SK-N-SH (cell line): ENCODE measurements around the gene IKZF4. TPM values are rescaled to one million over a fixed set of nuclear protein-coding genes. Genes with fewer than 3 reads are reported as not detected.

Source experiments
- CTCF ChIA-PET: fragments of 300-600, 350-600 bp; formaldehyde crosslinking; extraction: SDS; loops from one replicate; lab custom pipeline; 2021; lab: Yijun Ruan, JAX
- POLR2A ChIA-PET: fragments of 350-600 bp; sonication (Branson Sonifier 250); formaldehyde crosslinking; extraction: SDS; loops from one replicate; lab custom pipeline; 2020; ENCODE audit warnings: antibody characterized with exemption, inconsistent platforms; lab: Yijun Ruan, JAX
- DNase-seq: peaks from one replicate; pipeline ENCODE4 v3.0.0; 2012
- H2AFZ ChIP-seq: fragments of 200-600 bp; sonication (generic); 2 replicates; pipeline ENCODE4 v1.8.1; 2016; ENCODE audit warnings: antibody characterized with exemption, mild to moderate bottlenecking, low read depth
- H3F3A ChIP-seq: fragments of 200-600 bp; sonication (generic); replicated peaks from 2 replicates; pipeline ENCODE3; 2016; ENCODE audit warnings: antibody characterized with exemption, mild to moderate bottlenecking; ENCODE audit not compliant: insufficient read depth
- H3K27ac ChIP-seq, 2 experiments: fragments of 200-500 bp in 1 of 2; fragments of 200-600 bp in 1 of 2; sonication (Bioruptor generic) in 1 of 2; sonication (generic), shearing (Covaris generic) in 1 of 2; 2 replicates each; pipeline versions ENCODE4 v1.5.1 to v1.6.1; 2014 to 2016; ENCODE audit warnings: low read depth in 2 of 2, inconsistent platforms in 1 of 2, low read length in 1 of 2, mild to moderate bottlenecking in 1 of 2, mixed read lengths in 1 of 2
- H3K27me3 ChIP-seq: fragments of 200-600 bp; sonication (generic), shearing (Covaris generic); 2 replicates; pipeline ENCODE4 v1.6.1; 2016; ENCODE audit warnings: mixed run types; ENCODE audit not compliant: insufficient read depth
- H3K36me3 ChIP-seq, 2 experiments: fragments of 200-500 bp in 1 of 2; fragments of 200-600 bp in 1 of 2; sonication (Bioruptor generic) in 1 of 2; sonication (generic) in 1 of 2; replicated peaks in 1 of 2; 2 replicates each; pipeline versions ENCODE3 to v1.5.1; 2014 to 2016; ENCODE audit warnings: low read length in 1 of 2, mild to moderate bottlenecking in 1 of 2; ENCODE audit not compliant: insufficient read depth in 2 of 2, control insufficient read depth in 1 of 2
- H3K4me1 ChIP-seq, 2 experiments: fragments of 200-500 bp in 1 of 2; fragments of 200-600 bp in 1 of 2; sonication (Bioruptor generic) in 1 of 2; sonication (generic), shearing (Covaris generic) in 1 of 2; 2 replicates each; pipeline versions ENCODE4 v1.5.1 to v1.6.1; 2014 to 2016; ENCODE audit warnings: low read depth in 1 of 2, low read length in 1 of 2, mixed run types in 1 of 2; ENCODE audit not compliant: insufficient read depth in 2 of 2, control insufficient read depth in 1 of 2
- H3K4me2 ChIP-seq: fragments of 200-600 bp; sonication (generic), shearing (Covaris generic); 2 replicates; pipeline ENCODE4 v1.6.1; 2017; ENCODE audit warnings: mixed run types
- H3K4me3 ChIP-seq, 2 experiments: fragments of 200-500 bp in 1 of 2; fragments of 200-600 bp in 1 of 2; sonication (Bioruptor generic) in 1 of 2; sonication (generic), shearing (Covaris generic) in 1 of 2; 2 replicates each; pipeline versions ENCODE4 v1.5.1 to v1.8.1; 2014 to 2016; ENCODE audit warnings: low read depth in 2 of 2, inconsistent platforms in 1 of 2, low read length in 1 of 2, mild to moderate bottlenecking in 1 of 2, mixed read lengths in 1 of 2, moderate library complexity in 1 of 2
- H3K79me2 ChIP-seq: fragments of 200-600 bp; sonication (generic); 2 replicates; pipeline ENCODE4 v1.8.1; 2017; ENCODE audit warnings: mild to moderate bottlenecking; ENCODE audit not compliant: insufficient read depth
- H3K9ac ChIP-seq: fragments of 200-600 bp; sonication (generic); 2 replicates; pipeline ENCODE4 v1.6.1; 2017; ENCODE audit warnings: mixed run types
- H3K9me2 ChIP-seq: fragments of 200-600 bp; sonication (generic); 2 replicates; pipeline ENCODE4 v1.6.1; 2017; ENCODE audit warnings: mixed run types
- H3K9me3 ChIP-seq: fragments of 200-600 bp; sonication (generic); 2 replicates; pipeline ENCODE4 v1.6.1; 2017; ENCODE audit warnings: mixed run types, mild to moderate bottlenecking, moderate library complexity
- H4K20me1 ChIP-seq: fragments of 200-600 bp; sonication (generic); 2 replicates; pipeline ENCODE4 v1.6.1; 2017; ENCODE audit warnings: mild to moderate bottlenecking, mixed run types; ENCODE audit not compliant: insufficient read depth
- CHD2 ChIP-seq: fragments of 150-350 bp; IDR thresholded peaks from 2 replicates; pipeline ENCODE4 v1.6.1; 2018; ENCODE audit warnings: low read length; ENCODE audit not compliant: partially characterized antibody
- EP300 ChIP-seq, 2 experiments: IDR thresholded peaks; 2 replicates each; pipeline versions ENCODE4 v1.4.0 to v1.6.1; 2012; ENCODE audit warnings: borderline replicate concordance in 1 of 2, low read depth in 1 of 2, low read length in 1 of 2
- EZH2phosphoT487 ChIP-seq: fragments of 200-600 bp; sonication (generic); IDR thresholded peaks from 2 replicates; pipeline ENCODE4 v1.6.1; 2017; ENCODE audit warnings: low read depth, mixed run types, mild to moderate bottlenecking, antibody characterized with exemption, moderate library complexity, borderline replicate concordance
- FOSL2 ChIP-seq: IDR thresholded peaks from 2 replicates; pipeline ENCODE4 v1.4.0; 2012; ENCODE audit warnings: low read depth, mild to moderate bottlenecking, moderate library complexity, borderline replicate concordance
- GABPA ChIP-seq: IDR thresholded peaks from 2 replicates; pipeline ENCODE4 v1.4.0; 2012; ENCODE audit warnings: low read depth, mild to moderate bottlenecking
- JUND ChIP-seq: IDR thresholded peaks from 2 replicates; pipeline ENCODE4 v1.4.0; 2012
- MXI1 ChIP-seq: IDR thresholded peaks from 2 replicates; pipeline ENCODE4 v1.6.1; 2012; ENCODE audit warnings: mild to moderate bottlenecking, low read depth, low read length, improper control_type of control experiment
- NFIC ChIP-seq: IDR thresholded peaks from 2 replicates; pipeline ENCODE4 v1.4.0; 2012; ENCODE audit warnings: borderline replicate concordance
- NRF1 ChIP-seq: IDR thresholded peaks from 2 replicates; pipeline ENCODE4 v1.6.1; 2012; ENCODE audit warnings: low read depth, mild to moderate bottlenecking, low read length
- RCOR1 ChIP-seq: fragments of 150-350 bp; IDR thresholded peaks from 2 replicates; pipeline ENCODE4 v1.6.1; 2017; ENCODE audit warnings: antibody characterized with exemption, low read length
- RFX5 ChIP-seq: IDR thresholded peaks from 2 replicates; pipeline ENCODE4 v1.6.1; 2012; ENCODE audit warnings: mild to moderate bottlenecking, improper control_type of control experiment, low read length
- SMC3 ChIP-seq: IDR thresholded peaks from 2 replicates; pipeline ENCODE4 v1.6.1; 2012; ENCODE audit warnings: low read depth, low read length, improper control_type of control experiment
- TCF12 ChIP-seq: IDR thresholded peaks from 2 replicates; pipeline ENCODE4 v1.4.0; 2012
- YY1 ChIP-seq: IDR thresholded peaks from 2 replicates; pipeline ENCODE4 v1.4.0; 2012; ENCODE audit warnings: low read depth, mild to moderate bottlenecking
- polyA plus RNA-seq, 3 experiments: library from polyadenylated mRNA; depleted of rRNA; stranded (reverse); fragments of >200 nt; gene quantifications; 2 replicates each; pipeline ENCODE4 v1.2.3, GENCODE V29; 2012
- TF ChIP-seq, protein P1 (sequence below): fragments of 200-600 bp; sonication (generic); IDR thresholded peaks from 2 replicates; pipeline ENCODE4 v1.6.1; 2017; ENCODE audit warnings: antibody characterized with exemption, mild to moderate bottlenecking, moderate library complexity
- TF ChIP-seq, protein P2 (sequence below): IDR thresholded peaks from 2 replicates; pipeline ENCODE4; 2012

IKZF4 gene
- polyA plus RNA-seq, 1 of the 3 experiments (the other 2 are of a cell fraction) = 3.9 TPM

DNA sequence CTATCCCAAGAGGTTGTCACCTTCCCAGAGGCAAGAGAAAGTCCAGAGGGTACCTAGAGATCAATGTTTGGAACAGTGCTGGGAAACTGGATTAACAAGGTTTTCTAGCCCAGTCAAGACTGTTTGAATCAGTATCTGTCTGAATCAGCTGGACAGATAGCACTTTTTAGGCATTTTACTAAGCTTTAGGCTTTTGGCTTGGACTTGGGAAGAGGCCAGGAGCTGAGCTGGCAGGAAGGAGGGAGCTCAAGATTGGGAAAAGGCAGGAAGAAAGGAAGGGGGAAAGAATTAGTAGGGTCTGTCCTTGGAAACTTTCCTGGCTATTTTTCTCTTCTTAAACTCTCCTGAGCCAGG lies 8.3 kb downstream of the IKZF4 start:
- Histone ChIP-seq H4K20me1 (no peaks in the 10 kb centered on the region), H3K79me2 (no peaks in the 10 kb centered on the region), H3K36me3 (peaks cover 10 to 21% of the 10 kb centered on the region in 2 experiments), H3K27me3 (no peaks in the 10 kb centered on the region), H3K9me3 (no peaks in the 10 kb centered on the region), H3K4me2 (peak overlapping the region; percentile 46; the same call in 1 of the 2 replicates), H3F3A (peaks cover 15% of the 10 kb centered on the region), H3K9me2 (no peaks in the 10 kb centered on the region), H3K4me1 (0 out of 4 replicates have a peak, but pooled peaks cover 0 to 8% of the 10 kb centered on the region in 2 experiments), H2AFZ (peak overlapping the region; percentile 39; the same call in 1 of the 2 replicates), H3K9ac (no peak overlapping the region), H3K4me3 (no peak overlapping the region), H3K27ac (peak overlapping the region in 1 of 2 experiments; percentile 54; a peak in 2 of 4 replicates)
- no peak for TF ChIP-seq CHD2
- TF ChIP-seq, protein P1, sequence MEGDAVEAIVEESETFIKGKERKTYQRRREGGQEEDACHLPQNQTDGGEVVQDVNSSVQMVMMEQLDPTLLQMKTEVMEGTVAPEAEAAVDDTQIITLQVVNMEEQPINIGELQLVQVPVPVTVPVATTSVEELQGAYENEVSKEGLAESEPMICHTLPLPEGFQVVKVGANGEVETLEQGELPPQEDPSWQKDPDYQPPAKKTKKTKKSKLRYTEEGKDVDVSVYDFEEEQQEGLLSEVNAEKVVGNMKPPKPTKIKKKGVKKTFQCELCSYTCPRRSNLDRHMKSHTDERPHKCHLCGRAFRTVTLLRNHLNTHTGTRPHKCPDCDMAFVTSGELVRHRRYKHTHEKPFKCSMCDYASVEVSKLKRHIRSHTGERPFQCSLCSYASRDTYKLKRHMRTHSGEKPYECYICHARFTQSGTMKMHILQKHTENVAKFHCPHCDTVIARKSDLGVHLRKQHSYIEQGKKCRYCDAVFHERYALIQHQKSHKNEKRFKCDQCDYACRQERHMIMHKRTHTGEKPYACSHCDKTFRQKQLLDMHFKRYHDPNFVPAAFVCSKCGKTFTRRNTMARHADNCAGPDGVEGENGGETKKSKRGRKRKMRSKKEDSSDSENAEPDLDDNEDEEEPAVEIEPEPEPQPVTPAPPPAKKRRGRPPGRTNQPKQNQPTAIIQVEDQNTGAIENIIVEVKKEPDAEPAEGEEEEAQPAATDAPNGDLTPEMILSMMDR = no peak
- TF ChIP-seq NFIC = no peak
- no peak for TF ChIP-seq JUND
- no peak for TF ChIP-seq SMC3
- no peak for TF ChIP-seq TCF12
- TF ChIP-seq YY1 = no peak
- no peak for TF ChIP-seq NRF1
- no peak for TF ChIP-seq FOSL2
- no peak for TF ChIP-seq RFX5
- no peak for TF ChIP-seq EZH2phosphoT487
- TF ChIP-seq MXI1 = no peak
- TF ChIP-seq EP300 (IDR thresholded peaks at IDR 0.05; ENCODE audit: borderline replicate concordance in 1 of 2, low read depth in 1 of 2, low read length in 1 of 2) = no peak
- TF ChIP-seq, protein P2, sequence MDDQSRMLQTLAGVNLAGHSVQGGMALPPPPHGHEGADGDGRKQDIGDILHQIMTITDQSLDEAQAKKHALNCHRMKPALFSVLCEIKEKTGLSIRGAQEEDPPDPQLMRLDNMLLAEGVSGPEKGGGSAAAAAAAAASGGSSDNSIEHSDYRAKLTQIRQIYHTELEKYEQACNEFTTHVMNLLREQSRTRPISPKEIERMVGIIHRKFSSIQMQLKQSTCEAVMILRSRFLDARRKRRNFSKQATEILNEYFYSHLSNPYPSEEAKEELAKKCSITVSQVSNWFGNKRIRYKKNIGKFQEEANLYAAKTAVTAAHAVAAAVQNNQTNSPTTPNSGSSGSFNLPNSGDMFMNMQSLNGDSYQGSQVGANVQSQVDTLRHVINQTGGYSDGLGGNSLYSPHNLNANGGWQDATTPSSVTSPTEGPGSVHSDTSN = no peak
- TF ChIP-seq RCOR1 = no peak
- TF ChIP-seq GABPA = no peak
- ChIA-PET CTCF (interaction anchor here (0.6 to 11.8 kb wide), 23 partner anchors 9 to 299 kb away, joined by 3 to 183 read pairs (median 6); partner anchors contain the start of genes IKZF4, PA2G4 and SUOX), POLR2A (interaction anchor here (1.0 kb wide), 1 partner anchor 33 kb away, joined by 4 read pairs; no protein-coding TSS in a partner anchor)
- no peak for DNase-seq
